ENCODE measurements around the gene BDKRB2.

DNA sequence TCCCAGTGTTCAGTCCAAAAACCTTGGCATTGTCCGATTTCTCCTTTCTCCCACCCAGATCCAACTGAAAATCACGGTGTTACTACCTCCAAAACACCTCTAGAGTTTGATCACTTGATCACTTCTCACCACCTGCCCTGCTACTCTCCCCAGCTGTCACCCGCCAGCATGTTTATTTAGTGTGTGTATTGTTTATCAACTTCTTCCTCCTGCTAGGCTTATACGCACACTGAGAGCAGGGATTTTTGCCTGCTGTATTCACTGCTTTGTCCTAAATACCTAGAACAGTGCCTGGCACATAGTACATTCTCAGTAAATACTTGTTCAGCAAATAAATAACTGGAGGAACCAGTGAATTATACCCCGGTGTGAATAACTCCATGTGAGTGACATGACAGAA is 56.4 kb downstream of the BDKRB2 start:
- TF ChIP-seq POLR2A (IDR thresholded peaks at IDR 0.05; ENCODE audit: low read length) (no peak), GATA1 (IDR thresholded peaks at IDR 0.05; ENCODE audit: low read depth, low read length) (no peak)
